NCI-H748 (cell line): Measurements from ENCODE around the gene SNRPA1.

Experiments
- DNase-seq: peaks from one replicate; lab custom pipeline; 2025; ENCODE audit not compliant: unreplicated experiment; lab: John Stamatoyannopoulos, UW

Gene SNRPA1

GRCh38 chr15:101264911-101265641 is 30.0 kb downstream of the SNRPA1 start:
- DNase-seq: no peak

GRCh38 chr15:101264011-101264410 is 31.0 kb downstream of the SNRPA1 start:
- no peak for DNase-seq

DNA sequence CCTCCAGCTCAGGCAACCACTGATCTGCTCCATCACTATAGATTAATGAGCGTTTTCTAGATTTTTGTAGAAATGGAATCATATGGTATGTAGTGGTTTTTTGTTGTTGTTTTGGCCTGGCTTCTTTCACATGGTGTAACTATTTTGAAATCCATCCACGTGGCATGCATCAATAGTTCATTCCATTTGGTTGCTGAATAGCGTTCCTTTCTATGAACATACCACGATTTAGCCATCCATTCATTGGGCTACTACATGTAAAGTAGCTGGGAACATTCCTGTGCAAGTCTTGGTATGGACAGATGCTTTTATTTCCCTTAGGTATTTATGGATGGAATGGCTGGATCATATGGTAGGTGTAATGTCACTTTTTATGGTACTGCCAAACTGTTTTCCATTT is 32.5 kb downstream of the SNRPA1 start:
- DNase-seq: no peak

DNA sequence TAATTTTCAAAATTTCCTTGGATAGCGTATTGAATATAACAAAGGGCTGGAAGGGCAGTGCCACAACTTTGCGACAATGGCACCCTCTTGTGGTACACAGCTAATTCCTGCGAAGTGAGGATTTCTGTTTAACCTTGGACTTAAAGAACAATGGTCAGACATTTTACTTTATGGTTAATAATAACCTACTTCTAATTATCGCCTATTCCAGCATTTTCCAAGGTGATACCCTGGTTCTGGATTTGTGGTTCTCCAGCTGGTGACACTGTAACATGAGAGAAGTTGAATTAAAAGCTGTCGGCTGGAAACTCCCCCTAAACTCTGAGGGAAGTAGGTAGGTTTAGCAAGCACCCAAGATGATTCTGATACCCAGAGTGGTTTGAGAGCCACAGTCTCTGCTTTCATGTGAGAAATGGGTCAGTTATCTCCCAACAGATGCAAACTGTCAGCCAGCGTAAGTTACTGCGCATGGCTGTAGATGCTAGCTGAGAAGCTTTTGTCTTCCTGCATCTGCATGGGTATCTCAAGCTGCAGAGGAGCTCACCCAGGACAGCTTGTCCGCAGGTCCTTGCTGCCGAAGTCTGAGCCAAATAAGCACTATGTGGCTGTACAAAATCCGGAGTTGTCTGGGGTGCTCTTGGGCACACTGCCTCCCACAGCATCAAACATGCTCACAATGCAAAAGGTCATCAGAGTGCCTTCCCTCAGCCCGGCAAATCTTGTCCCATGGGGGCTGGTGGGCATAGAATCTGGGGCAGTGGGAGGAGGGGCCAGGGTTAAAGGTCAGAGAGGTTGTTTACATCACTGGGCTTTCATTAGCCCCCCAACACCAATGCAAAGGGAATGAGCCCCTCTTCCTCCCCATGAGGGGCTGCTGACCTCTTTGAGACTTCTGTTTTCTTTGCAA is 36.6 kb downstream of the SNRPA1 start:
- DNase-seq: peak; percentile 58

- DNase-seq: peak; percentile 8
Measured at GRCh38 chr15:101256757-101257156, 38.3 kb downstream of the SNRPA1 start.

DNA sequence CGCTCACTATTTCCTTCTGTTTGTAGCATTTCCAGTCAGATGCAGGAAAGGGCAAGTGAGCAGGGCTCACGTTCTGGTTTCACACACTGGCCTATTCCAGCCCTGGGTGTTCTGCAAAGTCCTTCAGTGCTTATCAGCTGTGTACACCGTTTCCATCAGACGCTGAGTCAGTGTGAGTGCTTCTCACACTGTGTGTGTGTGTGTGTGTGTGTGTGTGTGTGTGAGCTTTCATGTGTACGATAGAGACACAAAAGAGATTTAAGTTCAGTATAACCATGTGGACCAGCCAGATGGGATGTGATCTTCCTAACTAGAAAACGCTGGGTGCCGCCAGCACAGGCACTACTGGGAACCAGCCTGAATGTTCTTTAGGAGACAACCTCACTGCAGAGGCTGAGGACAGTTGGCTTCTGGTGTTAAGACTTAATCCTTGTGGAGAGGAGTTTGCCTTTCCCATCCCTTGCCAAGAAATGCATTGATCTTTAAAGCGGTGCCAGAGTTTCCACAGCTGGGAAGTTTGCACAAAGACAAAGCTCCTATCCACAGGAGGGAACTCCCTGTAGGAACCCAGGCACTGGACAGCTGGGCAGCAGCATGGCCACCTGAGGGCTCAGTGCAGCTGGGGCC is 39.3 kb downstream of the SNRPA1 start:
- no peak for DNase-seq

GRCh38 chr15:101255051-101255395 is 40.0 kb downstream of the SNRPA1 start:
- DNase-seq: no peak

DNA sequence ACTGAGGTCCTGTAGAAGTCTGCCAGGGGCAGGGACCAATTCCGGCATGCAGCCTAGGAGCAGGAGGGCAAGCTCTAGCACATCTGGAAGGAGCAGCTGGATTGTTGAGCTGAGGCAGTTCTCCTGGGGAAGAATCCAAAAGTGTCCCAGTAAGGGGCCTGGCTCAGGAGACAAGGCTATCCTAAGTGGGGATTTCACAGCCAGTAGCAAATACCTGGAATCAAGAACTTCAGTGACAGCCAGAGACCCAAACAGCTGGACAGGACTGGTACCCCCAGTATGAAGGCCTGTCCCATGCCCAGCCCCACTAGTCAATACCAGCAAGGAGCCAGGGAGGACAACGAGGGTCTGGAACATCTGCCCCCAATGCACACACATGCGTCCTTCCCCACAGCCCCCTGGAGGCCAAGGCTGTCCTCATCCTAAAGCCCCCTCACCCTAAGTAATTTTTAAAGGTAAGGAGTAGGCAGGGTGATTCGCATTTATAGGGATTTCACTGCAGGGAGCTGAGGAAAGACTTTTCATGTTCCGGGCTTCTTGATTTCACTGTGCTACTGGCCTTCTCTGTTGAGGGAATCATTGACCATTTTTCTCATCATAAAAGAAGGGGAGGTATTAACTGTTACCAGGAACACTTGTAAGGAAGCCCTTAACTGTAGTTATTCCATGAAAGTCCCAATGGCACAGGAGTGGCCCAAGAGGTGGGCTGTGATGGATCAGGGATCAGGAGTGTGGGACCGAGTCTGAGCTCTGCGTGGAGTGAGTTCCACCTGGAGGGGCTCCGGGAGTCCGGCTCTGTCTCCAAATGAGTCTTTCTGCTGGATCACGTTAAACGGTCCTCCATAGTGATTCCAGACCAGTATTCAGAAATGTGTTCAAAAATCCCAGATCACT is 40.6 kb downstream of the SNRPA1 start:
- no peak for DNase-seq

GRCh38 chr15:101252836-101253235 is 42.2 kb downstream of the SNRPA1 start:
- no peak for DNase-seq

- peak; percentile 83 for DNase-seq
Measured at GRCh38 chr15:101251830-101252820, 42.9 kb downstream of the SNRPA1 start, which contains the start of gene CHSY1. Gene CHSY1 (minus strand): TSS chr15:101252048. CDS start chr15:101251456, 592 bp downstream.

GRCh38 chr15:101250873-101251829 is 43.9 kb downstream of the SNRPA1 start:
- DNase-seq: peak; percentile 76

DNA sequence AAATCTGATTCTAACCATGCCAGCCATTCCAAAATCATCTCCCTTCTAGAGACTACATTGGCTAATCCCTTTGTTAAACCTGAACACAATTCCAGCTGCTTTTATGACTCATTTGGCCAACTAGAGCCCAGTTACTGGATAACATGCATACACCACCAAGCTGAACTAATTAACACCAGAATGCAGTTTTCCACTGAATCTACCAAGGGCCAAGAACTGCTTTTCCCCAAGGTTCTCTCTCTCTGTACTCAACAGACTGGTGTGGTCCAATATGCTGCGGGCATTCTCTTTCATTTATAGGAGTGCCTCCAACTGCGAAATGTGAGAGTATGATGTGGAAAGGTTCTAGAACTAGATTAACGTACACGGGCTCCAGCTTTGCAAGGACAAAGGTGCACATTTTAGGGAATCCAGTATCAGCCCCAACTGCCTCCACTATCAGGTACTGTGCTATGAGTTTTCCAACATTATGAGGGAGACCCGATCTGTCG is 44.7 kb downstream of the SNRPA1 start:
- peak; percentile 3 for DNase-seq

GRCh38 chr15:101248274-101248673 is 46.8 kb downstream of the SNRPA1 start:
- DNase-seq: no peak

DNA sequence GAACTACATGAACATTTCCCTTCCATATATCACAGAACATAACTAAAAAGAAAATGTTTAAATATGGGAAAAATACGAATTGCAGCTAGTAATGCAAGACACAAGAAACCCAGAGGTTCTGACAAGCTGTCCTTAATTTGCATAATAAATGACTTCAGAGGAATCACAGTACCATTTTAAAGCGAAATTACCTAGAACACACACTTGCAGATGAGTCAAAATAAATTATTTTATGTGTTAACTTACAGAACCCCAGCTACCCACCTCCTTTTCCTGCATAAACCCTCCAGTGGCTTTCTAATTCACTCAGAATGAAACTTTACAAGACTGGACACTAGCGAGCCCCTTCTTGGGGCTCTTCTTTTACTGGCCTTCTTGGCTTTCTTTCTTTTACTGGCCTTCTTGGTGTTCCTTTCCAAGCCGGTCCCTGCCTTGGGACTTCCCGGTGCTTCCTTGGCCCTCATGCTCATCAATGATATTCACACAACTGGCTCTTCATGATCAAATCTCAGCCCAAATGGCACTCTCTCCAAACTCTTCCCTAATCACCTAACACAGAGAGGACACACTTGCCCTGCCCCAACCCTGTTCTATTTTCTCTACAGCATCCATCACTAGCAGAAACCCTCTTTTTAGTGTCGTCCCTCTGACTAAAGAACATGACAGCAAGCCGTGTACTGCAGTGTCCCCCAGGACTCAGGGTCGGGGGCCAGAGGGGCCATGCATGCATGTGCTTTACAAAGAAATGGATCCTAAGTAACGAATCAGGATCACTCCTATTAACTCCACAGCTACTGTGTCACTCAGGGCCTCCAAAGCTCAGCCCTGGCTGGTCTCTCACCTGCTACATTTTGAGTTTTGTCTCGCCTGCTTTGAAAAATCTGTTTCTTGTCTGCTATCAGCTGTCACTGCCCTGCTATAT is 48.0 kb downstream of the SNRPA1 start:
- DNase-seq: no peak

- DNase-seq: no peak
Measured at GRCh38 chr15:101246391-101246790, 48.7 kb downstream of the SNRPA1 start.

DNA sequence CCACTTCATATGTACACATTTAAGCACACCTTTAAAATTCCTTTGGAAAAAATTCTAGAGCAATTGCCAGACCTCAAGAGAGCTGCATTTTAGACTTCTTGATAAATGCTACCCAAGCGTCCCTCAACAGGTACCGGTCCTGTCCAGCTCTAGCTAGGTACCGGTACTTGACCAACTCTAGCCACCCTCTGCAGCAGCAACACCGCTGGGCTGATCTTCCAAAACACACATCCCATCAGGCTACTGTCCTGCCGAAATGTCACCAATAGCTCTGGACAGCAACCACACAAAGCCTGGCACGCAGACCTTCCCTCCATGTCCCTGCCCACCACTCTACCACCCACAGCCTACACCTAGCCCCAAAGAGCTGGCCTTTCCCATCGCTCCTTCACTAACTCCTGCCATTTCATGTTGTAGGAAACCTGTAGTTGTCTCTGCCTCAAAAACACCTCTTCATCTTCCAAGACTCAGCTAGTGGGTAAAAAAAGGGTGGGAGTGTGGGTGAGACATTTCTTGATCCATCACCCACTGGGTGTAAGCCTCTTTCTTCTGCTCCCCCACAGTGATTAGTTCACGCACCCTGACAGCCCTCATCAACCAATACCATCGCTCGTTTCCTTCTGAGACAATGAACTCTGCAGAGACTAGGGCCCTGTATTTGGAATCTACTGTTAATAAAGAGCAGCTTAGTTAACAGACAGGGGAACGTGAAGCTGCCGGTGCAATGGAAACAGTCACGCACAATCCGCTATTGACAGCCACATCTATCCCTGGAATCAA is 50.0 kb downstream of the SNRPA1 start:
- DNase-seq: no peak
